GM18502 (cell line): ENCODE results near the gene USP7.
A peak's percentile ranks its signal among the peaks of the same experiment; 100 is the strongest.

Experiments
- ATAC-seq: cut with Tn5 transposase; IDR thresholded peaks from one replicate; pipeline ENCODE4 v1.9.1; 2021; ENCODE audit warnings: mild to moderate bottlenecking; ENCODE audit not compliant: unreplicated experiment, poor library complexity

The USP7 gene

DNA sequence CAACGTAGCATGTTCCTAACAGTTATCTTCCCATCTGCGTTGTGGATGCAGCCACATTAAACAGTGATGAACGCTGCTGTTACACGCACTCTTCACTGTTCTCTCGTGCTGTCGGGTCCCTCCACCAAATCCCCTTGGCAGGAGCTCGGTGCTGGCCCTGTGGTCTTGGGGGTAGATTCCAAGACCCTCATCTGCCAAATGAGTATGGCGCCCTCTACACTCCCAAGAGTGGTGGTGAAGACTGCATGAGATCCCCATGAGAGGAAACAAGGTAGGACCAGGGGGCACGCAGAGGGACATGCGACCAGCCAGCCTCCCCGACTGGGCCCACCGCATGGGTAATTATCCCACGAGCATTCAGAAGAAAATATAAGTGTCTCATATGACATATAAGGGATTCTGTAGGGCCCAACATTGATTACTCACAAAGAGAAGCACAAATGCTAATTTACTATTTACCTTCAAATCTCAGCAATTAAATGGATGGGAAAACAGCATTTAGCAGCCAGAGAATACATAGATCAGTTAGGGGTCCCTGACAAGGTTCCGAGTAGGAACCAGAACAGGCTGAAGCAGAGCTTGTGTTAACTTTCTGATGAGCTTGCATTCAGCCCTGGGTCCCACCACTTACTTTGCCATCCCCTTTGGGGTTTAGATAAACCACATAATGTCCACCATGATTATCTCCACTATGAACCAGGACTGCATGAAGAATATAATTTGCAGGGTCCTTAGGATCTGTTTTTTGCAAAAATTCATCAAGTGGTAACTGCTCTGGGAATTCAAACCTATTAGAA is 57.7 kb downstream of the USP7 start:
- ATAC-seq = no peak

DNA sequence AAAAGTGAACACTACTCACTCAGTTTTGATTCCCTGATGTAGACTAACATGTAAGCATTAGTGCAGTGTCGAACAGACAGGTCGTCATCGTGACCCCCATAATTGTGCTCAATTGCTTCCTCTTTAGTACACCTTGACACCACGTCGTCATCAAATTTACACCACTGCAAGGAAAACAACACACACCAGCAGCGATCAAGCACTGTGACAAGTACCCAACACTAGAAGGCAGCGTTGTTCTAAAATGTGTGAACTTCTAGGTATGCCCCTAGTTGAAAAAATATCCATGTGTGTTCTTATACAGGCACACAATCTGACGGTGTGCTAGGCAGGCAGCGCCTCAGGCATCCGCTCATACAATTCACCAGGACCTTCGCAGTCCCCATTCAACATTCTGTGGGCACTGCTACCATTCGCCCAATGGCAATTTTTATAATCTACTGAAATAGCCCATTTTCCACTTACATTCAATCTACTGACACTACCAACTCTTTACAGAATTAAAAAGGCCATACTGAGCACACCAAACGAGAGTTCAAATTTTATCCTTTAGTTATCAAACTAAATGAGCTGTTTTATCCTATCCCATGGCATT is 58.4 kb downstream of the USP7 start:
- ATAC-seq = no peak

DNA sequence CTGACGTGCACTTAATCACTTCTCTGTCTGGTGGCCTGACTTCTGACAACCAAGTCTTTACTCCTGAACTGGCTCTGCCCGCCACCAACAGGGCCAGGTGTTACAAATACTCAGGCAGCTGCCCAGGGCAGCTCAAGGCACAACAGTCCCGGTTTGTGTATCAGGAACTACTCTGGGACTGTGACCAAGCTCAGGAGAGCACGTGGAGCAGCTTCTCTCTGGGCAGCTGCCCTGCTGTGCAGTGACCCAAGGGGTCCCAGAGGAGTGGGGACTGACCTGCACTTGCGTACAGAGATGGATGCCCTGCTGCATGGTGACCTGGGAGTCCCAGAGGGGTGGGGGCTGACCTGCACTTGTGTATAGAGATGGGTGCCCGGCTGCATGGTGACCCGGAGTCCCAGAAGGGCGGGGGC is 59.7 kb downstream of the USP7 start:
- ATAC-seq = no peak

DNA sequence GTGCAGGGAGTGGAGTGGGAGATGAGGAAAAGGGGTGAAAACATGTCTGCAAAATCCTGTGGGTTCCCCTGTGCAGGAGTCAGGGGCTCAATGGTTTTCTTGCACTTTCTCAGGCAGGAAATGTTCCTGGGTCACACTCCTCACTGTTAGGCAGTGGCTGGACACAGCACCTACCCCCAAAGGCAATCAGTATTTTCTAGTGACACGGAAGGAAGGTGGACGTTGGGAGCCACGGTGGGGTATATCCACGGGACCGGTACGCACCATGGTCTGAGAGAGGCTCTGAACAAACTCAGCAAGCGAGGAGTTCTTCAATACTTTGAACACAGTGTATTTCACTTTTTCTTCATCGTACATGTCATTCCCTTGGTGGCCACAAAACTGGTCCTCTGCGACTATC is 60.7 kb downstream of the USP7 start:
- ATAC-seq = no peak

DNA sequence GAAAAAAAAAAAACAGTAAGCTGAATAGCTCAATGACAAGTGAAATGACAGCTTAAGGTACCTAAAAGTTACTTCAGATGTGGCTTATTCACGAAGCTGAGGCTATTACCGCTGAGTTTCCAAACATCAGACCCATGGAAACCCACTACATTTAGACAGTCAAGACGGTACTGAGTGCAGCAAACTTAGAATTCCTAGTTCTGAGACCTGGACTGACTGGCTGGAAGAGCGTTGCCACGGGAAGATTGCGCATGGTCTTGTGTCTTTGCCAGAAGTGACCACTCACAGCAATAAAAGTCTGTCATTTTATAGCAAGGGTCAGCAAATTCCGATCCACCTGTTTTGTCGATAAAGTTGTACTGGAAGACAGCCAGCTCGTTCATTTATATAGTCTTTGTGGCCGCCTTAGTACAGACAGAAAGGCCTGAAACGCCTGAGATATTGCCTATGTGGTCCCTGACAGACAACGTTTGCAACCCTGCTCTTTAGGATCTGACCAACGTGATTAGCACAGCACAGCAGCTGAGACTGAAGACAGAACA is 62.3 kb downstream of the USP7 start:
- ATAC-seq = no peak

DNA sequence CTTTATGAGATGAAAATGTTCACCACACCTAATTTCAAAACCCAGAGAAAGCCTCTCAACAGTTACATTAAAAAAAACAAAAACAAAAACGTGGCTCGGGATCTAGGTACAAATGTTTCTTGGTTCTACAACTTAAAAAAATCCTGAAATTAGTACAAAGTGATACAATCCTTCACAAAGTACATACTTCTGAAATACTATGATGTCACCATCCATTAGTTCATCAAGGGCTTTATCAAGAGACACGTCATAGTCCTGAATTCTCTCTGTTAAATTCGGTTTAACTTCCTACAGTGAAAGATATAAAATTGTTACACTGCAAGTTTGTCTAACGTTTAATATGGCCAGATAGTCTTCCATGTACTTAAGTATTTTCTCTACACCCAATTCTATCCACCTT is 63.4 kb downstream of the USP7 start:
- ATAC-seq = no peak

DNA sequence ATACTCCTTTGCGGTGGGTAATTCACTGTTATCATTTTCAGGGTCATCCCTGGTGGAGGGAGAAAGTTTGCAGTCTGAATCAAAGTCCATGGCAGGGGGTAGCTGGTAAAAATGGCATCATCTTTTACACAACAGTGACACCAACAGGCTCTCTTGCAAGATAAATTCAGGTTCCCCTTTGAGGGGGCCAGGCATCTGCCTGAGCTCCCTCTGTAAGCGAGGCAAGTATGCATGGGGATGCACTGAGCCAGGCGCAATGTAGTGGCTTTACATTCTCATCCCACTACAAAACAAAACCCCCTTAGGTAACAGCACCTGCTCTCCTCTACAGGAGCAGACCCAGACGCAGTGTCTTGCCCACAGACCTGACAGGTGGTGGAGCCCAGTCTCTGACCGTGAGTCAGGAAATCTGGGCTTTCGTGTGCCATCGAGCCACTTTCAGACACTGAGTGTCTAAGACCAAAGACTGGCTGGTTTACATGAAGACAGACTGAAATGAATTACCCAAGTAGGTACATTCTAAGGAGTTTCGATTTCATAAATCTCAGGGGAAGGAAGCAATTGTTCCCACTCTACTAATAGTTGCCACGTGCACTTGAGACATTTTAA is 63.9 kb downstream of the USP7 start:
- ATAC-seq = no peak

DNA sequence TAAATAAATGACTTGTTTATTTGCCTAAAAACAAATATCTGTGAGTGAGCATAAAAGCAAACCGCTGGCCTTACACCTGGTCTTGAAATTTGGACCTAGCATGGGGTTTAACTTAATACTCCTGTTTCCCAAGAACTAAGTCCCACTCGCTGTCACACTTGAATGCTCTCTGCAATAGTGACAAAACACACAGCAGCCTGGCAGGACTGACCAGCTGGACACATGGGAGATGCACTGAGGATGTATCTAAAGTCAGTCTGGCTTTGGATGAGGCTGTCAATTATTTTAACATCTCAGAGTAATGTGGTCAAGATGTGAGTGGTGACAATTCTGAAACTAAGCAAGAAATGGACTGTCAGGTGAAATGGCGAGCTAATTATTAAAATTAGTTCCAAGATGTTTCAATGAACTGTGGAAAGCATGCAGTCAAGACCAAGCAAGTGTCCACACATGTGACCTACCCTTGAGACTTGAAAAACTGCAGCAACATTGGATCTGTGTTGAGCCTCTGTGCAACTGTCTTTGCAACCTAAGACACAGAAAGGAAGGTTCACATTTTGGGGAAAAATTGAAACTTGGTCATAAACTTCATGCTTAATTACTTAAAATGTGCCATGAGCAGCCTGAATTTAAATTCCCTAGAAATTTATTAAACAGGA is 64.9 kb downstream of the USP7 start:
- ATAC-seq = no peak

DNA sequence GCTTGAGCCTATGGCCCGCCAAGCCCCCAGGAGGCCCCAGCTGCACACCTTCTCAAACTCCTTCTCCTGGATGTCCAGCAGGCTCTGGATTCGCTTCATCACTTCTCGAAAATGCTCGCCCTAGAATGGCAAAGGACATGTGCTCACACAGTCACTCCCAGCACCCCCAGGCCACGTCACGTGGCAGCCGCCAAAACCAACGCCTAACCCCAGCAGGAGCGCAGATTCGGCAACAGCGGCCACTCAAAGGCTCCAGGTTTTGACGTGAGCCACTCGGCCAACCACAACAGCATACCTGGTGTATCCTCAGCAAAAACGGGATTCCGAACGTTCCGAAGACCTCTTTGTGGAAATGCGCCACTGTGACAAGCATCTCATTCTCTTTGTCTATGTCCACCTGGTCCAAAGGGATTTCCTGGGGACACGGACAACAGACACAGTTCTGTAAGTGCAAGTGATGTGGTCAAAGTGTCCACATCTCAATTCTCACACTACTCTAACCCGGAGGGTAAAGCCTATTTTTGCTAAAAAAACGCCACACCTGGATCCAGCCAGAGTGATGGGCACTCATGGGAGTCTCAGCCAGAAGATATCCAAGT is 68.9 kb downstream of the USP7 start:
- ATAC-seq = no peak

DNA sequence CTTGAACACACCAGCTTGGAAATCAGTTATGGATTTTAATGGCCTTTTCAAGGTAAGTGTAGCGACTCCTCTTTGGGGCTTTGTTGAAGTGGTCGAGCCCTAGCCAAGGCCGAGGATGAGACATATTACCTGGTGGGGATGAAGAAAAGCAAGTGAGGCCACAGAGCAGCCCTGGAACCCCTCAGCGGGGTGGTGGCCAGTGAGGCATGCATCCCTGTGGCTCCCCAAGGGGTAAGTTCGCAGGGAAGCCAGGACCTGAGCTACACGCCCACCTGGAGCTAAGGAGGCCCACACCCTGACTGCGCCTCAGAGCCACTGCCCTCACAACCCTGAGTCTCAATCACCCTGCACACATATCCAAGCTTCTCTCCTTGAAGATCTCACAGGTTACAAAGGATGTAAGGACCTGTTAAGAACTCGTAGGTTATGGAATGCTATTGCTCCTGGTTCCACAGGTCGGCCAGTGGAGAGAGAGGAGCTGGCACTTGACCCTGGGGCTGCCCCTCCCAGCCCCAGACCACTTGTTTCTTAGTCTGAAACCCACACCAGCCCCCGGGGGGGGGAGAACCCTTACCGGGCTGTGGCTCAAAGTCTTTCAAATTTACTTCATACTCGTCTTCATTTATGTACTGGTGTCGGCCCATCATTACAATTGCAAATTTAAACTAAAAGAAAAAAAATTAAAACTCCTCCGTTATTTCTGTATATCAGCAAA is 69.6 kb downstream of the USP7 start:
- no peak for ATAC-seq

DNA sequence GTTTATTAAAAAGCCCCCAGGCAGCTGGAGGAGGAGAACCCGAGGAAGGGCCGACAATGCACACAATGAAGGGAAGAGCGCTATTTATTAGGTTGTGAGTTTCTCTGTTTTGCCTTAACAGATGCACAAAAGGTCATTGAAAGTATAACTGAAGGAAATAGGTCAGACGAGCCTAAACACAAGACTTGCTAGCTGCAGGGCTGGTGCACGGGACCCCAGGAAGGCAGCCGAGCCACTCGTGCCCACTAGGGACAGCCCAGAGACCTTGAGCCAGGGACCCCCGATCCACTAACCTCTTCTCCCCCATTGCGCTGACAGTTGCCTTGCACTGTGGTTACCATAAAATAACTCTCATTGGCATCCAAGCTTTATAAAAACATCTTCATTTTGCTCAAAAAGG is 70.3 kb downstream of the USP7 start:
- no peak for ATAC-seq

DNA sequence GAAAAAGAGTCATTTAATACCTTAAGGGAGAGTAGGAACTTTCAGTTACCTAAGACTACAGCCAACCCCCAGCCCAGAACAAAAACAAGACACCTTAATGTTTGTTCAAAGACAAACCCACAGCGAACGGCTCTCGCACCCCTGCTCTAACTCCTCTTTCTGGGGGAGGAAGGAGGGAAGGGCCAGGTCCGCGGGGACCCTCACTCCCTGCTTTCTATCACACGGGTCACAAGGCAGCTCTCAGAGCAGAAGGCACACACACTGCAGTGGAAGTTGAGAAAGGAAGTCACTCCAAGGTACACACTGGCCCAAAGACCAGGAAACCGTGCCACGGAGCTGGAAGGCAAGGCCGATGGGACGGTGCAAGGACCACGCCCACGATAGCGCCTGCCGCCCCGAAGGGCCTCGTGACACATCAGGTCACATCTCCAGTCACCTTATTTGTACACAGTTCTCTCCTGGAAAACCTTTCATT is 71.6 kb downstream of the USP7 start:
- ATAC-seq = peak; percentile 28

DNA sequence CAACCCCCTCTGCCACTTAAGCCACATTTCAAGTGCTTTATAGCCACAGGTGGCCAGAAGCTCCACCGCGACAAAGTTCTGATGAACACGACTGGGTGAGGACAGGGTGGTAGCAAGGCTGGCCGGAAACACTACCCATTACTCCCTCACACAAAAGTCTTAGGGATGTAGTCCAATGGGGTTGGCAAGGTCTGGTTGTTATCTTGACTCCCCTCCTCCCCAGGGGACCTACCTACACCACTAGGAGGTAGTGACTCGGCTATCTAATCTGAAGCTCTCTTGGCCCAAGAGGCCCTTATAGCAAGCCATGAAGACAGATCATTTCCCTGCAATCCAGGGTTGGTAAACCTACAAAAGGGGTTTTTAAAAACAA is 73.2 kb downstream of the USP7 start:
- no peak for ATAC-seq

DNA sequence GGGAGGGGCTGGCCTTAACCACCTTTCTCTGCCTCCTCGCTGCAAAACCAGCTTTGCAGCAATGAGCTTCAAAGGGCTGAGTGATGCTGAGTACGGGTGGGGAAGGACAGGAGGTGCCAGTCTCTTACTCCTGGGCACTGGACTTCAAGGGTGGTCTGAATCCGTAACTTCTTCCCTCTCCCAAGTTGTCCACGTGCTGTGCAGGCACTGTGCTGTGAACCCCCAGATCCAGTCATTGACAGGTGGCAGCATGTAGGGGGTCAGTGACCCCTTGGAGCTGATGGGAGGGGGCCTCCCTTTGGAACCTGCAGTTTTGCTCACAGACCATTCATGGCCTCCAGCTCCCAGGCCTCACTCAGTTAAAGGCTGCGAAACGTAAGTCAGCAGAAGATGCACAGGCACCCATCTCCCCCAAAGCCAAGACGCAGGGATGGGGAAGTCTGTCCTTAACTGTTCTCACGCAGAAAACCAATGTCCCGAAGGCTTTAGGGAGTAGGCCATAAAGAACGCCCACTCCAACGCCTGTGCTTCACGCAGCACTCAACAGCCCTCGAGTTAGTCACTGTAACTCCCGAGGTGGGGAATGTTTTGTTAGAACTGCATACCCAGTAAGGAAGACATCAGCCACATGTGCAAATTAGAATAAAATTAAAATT is 73.7 kb downstream of the USP7 start:
- ATAC-seq = no peak

DNA sequence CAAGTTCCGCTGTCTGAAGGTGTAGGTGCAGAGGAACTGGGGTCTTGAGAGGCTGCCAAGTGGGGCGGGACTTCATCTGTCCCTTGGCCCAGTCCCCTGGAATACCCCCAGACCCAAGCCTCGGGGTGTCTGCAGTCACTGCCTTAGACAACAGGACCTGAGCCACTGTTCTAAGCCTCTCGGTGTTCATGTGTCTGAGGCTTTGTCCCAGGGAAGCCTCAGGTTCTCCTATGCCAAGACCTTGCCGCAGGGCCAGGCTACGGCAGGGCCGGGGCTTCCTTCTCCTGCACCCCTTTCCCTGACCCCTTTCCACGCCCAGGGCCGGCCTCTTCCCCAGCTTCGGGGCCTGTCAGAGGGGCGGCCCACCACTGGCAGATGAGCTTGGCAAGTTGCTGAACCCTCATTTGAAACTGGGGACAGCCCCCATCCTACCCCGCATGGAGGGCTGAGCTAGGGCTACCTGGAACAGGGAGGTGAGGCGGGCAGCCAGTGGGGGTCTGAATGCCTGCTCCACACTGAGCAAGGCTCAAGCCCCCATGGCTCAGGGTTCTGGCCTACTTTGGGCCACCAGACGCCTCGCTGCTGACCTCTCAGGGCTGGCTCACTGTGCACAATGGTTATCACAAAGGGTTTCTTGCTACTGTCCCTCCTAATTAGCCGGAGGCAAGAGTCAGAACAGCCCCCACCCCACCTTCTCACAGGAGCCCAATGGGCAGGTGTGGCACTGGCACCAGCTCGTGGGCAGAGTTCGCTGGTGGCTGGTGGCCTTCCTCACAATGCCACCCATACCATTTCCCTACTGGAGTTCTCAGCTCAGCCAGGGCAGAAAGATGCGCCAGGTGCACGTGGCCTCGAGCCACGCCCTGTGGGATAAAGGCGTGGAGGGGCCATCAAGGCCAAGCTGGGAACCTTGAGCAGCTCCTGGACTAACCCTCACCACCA is 74.5 kb downstream of the USP7 start:
- ATAC-seq = no peak

DNA sequence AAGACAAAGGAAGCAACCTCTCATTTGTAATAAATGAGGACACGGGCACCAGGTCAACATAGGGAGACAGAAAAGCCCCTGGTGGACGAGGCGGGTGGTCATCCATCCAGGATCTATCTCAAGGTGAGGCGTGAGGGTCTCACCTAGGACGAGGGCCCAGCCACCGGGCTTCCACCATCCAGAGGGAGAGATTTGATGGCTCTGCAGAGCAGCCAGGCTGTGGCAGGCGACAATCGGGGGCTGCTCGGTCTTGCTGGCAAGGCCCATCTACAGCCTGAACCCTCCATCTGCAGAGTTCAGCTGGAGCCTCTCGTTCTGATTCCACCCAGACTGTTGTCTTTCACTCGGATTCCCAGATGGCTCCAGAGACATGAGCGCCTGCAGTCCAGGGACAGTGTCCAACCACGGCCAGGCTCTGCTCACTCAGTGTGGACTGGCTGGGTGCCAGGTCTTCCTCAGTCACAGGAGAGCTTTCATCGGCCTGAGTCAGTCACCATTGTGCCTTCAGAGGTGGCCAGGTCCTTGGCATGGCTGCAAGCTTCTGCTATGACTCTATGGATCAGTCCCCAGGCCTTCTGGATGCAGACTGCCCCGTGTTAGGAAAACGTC is 75.7 kb downstream of the USP7 start:
- no peak for ATAC-seq

DNA sequence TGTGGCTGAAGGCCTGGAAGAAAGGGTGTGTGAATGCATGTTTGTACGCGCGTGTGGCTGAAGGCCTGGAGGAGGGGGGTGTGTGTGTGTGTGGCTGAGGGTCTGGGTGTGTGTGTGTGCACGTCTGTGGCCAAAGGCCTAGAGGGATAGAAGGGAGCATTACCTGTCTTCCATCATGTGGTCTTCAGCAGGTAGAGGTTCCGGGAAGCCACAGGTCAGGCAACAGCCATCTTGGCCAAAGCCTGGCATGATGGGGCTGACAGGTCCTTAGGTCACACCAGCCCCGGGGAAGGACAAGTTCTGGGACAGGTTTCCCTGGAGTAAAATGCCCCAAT is 76.3 kb downstream of the USP7 start:
- ATAC-seq = no peak
